ENCODE measurements around the gene GNPAT.

GRCh38 chr1:231196728-231197127, 44.3 kb upstream of the GNPAT start:
- TF ChIP-seq CTCF (conservative IDR thresholded peaks at IDR 0.05; ENCODE audit: low read depth, low read length) (no peak), EZH2phosphoT487 (IDR thresholded peaks at IDR 0.05; ENCODE audit: borderline replicate concordance, low read length) (no peak), EZH2 (IDR thresholded peaks at IDR 0.05; ENCODE audit: low read length, unreplicated experiment) (no peak)
